ENCODE data around the gene PLAC1.

PLAC1 gene

GRCh38 chrX:134568285-134569016 lies 89.8 kb downstream of the PLAC1 start:
- Histone ChIP-seq H3K27me3 (ENCODE audit: insufficient read depth, poor library complexity, severe bottlenecking) (no peaks in the 10 kb centered on the region), H3K27ac (replicated peaks) (no peak overlapping the region), H3K4me3 (replicated peaks; ENCODE audit: insufficient read depth, low read length) (no peak overlapping the region)
- DNase-seq (ENCODE audit: low read depth in 1 of 2, low spot score in 1 of 2): no peak
- no peak for TF ChIP-seq POLR2AphosphoS5 (IDR thresholded peaks at IDR 0.05; ENCODE audit: low read depth)

DNA sequence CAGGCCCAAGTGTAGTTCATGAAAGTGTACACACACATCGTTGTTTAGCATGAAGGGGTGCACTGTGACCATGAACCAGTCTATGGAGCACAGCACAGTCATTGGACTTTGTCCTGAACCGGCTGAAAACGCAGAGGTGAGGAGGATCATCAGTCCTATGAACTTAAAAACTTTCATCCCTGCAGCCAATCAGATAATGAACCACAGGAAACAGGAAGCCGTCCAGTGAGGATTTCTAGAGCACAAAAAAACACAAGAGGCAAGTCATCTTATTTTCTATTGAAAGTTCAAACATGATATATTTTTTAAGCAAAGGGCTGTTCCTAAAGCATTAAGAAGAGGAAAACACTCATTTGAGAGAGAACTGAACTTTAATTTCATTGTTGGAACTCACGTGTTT lies 91.8 kb downstream of the PLAC1 start:
- no peak for TF ChIP-seq GABPA (IDR thresholded peaks at IDR 0.05; ENCODE audit: low read depth)
- TF ChIP-seq POLR2AphosphoS5 (IDR thresholded peaks at IDR 0.05; ENCODE audit: low read depth): no peak
- Histone ChIP-seq H3K27ac (replicated peaks) (no peak overlapping the region), H3K27me3 (ENCODE audit: insufficient read depth, poor library complexity, severe bottlenecking) (no peaks in the 10 kb centered on the region)

DNA sequence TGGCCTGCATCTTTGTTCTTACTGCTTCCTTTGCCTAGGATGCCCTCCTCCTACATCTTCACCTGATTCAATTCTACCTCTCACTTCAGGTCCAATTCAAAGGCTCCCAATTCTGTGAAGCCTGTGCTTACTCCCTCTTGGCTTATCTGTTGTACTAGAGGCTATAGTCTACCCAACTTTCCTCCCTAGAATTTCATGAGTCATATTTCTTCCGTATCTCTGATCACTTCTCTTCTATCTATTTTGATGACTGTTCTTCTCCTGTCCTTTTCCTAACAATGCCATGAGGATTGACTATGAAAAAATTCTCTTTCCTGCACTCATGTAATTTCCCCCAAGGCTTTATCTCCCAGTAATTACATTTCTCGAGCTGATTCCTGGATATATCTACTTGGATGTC lies 96.3 kb downstream of the PLAC1 start:
- no peak for DNase-seq (ENCODE audit: low read depth in 1 of 2, low spot score in 1 of 2)
- no peak for TF ChIP-seq SPI1 (IDR thresholded peaks at IDR 0.05; ENCODE audit: borderline replicate concordance, low read depth)
- TF ChIP-seq, protein P1, sequence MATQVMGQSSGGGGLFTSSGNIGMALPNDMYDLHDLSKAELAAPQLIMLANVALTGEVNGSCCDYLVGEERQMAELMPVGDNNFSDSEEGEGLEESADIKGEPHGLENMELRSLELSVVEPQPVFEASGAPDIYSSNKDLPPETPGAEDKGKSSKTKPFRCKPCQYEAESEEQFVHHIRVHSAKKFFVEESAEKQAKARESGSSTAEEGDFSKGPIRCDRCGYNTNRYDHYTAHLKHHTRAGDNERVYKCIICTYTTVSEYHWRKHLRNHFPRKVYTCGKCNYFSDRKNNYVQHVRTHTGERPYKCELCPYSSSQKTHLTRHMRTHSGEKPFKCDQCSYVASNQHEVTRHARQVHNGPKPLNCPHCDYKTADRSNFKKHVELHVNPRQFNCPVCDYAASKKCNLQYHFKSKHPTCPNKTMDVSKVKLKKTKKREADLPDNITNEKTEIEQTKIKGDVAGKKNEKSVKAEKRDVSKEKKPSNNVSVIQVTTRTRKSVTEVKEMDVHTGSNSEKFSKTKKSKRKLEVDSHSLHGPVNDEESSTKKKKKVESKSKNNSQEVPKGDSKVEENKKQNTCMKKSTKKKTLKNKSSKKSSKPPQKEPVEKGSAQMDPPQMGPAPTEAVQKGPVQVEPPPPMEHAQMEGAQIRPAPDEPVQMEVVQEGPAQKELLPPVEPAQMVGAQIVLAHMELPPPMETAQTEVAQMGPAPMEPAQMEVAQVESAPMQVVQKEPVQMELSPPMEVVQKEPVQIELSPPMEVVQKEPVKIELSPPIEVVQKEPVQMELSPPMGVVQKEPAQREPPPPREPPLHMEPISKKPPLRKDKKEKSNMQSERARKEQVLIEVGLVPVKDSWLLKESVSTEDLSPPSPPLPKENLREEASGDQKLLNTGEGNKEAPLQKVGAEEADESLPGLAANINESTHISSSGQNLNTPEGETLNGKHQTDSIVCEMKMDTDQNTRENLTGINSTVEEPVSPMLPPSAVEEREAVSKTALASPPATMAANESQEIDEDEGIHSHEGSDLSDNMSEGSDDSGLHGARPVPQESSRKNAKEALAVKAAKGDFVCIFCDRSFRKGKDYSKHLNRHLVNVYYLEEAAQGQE (IDR thresholded peaks at IDR 0.05; ENCODE audit: insufficient replicate concordance, low read depth): no peak
- TF ChIP-seq, protein P2, sequence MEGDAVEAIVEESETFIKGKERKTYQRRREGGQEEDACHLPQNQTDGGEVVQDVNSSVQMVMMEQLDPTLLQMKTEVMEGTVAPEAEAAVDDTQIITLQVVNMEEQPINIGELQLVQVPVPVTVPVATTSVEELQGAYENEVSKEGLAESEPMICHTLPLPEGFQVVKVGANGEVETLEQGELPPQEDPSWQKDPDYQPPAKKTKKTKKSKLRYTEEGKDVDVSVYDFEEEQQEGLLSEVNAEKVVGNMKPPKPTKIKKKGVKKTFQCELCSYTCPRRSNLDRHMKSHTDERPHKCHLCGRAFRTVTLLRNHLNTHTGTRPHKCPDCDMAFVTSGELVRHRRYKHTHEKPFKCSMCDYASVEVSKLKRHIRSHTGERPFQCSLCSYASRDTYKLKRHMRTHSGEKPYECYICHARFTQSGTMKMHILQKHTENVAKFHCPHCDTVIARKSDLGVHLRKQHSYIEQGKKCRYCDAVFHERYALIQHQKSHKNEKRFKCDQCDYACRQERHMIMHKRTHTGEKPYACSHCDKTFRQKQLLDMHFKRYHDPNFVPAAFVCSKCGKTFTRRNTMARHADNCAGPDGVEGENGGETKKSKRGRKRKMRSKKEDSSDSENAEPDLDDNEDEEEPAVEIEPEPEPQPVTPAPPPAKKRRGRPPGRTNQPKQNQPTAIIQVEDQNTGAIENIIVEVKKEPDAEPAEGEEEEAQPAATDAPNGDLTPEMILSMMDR (IDR thresholded peaks at IDR 0.05; ENCODE audit: insufficient read depth, low read length): no peak
- TF ChIP-seq GABPA (IDR thresholded peaks at IDR 0.05; ENCODE audit: low read depth): no peak
- TF ChIP-seq POLR2AphosphoS5 (IDR thresholded peaks at IDR 0.05; ENCODE audit: low read depth): no peak
- Histone ChIP-seq H3K4me3 (replicated peaks; ENCODE audit: insufficient read depth, low read length) (no peak overlapping the region), H3K27me3 (ENCODE audit: insufficient read depth, poor library complexity, severe bottlenecking) (no peaks in the 10 kb centered on the region), H3K27ac (replicated peaks) (no peak overlapping the region)

More for the DNA sequence above, 91.8 kb downstream of the PLAC1 start:
- DNase-seq (ENCODE audit: low read depth in 1 of 2, low spot score in 1 of 2): no peak
- no peak overlapping the region for H3K4me3 ChIP-seq (replicated peaks; ENCODE audit: insufficient read depth, low read length)

- DNase-seq (ENCODE audit: low read depth in 1 of 2, low spot score in 1 of 2): no peak
- H3K27me3 ChIP-seq (ENCODE audit: insufficient read depth, poor library complexity, severe bottlenecking): no peaks in the 10 kb centered on the region
- H3K27ac ChIP-seq (replicated peaks): no peak overlapping the region
- H3K4me3 ChIP-seq (replicated peaks; ENCODE audit: insufficient read depth, low read length): no peak overlapping the region
- TF ChIP-seq GABPA (IDR thresholded peaks at IDR 0.05; ENCODE audit: low read depth) (no peak), SPI1 (IDR thresholded peaks at IDR 0.05; ENCODE audit: borderline replicate concordance, low read depth) (no peak), POLR2AphosphoS5 (IDR thresholded peaks at IDR 0.05; ENCODE audit: low read depth) (no peak)
- TF ChIP-seq, protein P1 (IDR thresholded peaks at IDR 0.05; ENCODE audit: insufficient replicate concordance, low read depth): no peak
- TF ChIP-seq, protein P2 (IDR thresholded peaks at IDR 0.05; ENCODE audit: insufficient read depth, low read length): no peak
Observed at GRCh38 chrX:134558133-134558532, 100.1 kb downstream of the PLAC1 start.

DNA sequence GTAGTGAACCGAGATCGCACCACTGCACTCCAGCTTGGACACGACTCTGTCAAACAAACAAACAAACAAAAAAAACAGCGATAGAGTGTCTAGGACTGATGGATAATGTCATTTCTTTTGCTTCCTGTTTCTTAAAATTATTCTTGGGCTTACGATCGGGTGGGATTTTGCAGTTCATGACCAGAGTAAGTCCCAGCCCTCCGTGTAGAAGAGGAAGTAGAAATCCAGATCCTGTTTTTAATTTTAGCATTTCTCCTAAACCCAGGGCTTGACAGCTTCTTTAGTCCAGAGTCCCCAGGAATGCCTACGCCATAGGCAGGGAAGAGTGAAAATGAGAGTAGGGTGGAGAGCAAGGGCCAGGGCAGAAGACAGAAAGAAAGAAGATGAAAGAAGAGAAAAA lies 104.0 kb downstream of the PLAC1 start:
- Histone ChIP-seq H3K4me3 (replicated peaks; ENCODE audit: insufficient read depth, low read length) (no peak overlapping the region), H3K27ac (replicated peaks) (no peak overlapping the region), H3K27me3 (ENCODE audit: insufficient read depth, poor library complexity, severe bottlenecking) (no peaks in the 10 kb centered on the region)
- no peak for DNase-seq (ENCODE audit: low read depth in 1 of 2, low spot score in 1 of 2)
- TF ChIP-seq, protein P2 (IDR thresholded peaks at IDR 0.05; ENCODE audit: insufficient read depth, low read length): no peak
- TF ChIP-seq POLR2AphosphoS5 (IDR thresholded peaks at IDR 0.05; ENCODE audit: low read depth) (no peak), SPI1 (IDR thresholded peaks at IDR 0.05; ENCODE audit: borderline replicate concordance, low read depth) (peak; percentile 39; the same call in 1 of the 2 replicates)
- TF ChIP-seq, protein P1 (IDR thresholded peaks at IDR 0.05; ENCODE audit: insufficient replicate concordance, low read depth): no peak
